GF-D8 (cell line): ENCODE results near the gene STRIP2.

Experiments
- DNase-seq: peaks from one replicate; lab custom pipeline; 2025; lab: John Stamatoyannopoulos, UW

Gene STRIP2

DNA sequence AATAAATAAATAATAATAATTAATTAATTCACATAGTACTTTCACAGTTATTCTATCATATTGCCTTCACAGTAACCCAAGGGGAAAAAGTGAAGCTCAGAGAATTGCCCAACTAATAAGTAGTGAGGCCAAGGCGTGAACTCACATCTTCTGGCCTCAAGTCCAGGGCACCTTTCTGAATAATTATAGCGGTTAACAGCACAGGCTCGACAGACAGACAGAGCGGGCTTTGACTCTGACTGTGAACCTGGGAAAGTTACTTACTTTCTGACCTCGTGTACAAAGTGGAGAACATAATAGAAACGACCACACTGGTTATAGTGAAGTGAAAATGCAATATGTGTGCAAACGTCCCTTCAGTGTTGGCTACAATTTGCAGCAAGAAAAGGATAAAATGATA lies 62.4 kb downstream of the STRIP2 start:
- no peak for DNase-seq

DNA sequence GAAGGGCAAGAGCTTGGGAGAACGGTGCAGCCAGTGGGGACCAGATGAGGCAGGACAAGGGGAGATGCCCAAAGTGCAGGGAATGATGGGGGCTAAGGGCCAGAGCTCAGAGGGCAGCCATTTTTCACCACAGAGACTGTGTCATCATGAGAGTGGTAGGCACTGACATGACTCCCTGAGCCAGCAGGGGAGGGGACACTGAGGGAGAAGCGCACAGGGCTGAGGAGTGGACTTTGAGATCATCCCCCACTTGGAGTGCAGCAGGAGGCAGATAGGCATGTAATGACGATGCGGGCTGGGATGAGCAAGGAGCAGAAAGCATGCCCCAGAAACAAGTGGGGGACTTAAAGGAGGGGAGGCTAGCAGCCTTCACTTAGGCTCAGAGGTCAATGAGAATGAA lies 62.9 kb downstream of the STRIP2 start:
- no peak for DNase-seq

GRCh38 chr7:129498021-129498420 lies 63.8 kb downstream of the STRIP2 start:
- DNase-seq = no peak

- DNase-seq = no peak
Observed at GRCh38 chr7:129499999-129500398, 65.8 kb downstream of the STRIP2 start.

DNA sequence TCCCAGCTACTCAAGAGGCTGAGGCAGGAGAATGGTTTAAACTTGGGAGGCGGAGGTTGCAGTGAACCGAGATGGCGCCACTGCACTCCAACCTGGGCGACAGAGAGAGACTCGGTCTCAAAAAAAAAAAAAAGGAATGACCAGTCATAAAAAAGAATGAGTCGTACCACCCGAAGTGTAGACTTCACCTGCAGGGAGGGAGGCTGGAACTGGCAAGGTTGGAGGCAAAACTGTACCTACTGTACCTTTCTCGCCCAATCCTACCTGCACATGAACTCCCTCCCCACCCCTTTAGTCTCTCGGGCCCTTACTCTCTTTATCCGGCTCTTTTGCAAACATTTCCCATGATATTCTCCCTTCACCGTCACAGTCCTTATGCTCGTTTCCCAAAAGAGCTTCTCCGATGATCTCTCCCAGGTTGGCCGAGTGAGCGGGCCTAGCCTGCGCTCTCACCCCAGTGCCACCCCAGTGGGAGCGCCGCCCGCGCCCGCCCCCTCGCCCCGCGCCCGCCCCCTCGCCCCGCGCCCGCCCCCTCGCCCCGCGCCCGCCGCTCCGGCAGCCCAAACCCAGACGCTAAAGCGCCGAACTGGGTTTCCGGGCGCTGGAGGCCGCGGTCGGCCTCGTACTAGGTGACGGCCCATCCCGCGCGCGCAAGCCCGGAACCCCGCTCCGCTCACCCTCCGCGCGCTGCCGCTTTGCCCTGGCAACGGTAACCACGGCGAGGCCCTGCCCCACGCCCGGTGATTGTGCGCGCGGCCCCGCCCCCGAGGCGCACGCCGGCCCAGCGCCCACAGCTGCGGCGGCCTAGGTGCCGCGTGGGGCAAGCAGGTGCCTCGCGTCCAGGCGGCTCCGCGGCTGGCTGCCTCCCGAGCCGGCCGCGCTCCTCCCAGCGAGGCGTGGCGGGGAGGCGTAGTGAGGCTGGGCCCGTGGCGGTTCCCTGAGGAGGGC lies 67.8 kb downstream of the STRIP2 start, which contains the start of gene SMKR1:
Gene SMKR1 (plus strand): TSS at position 772 of the 948 bp plus-strand sequence. CDS start 294 bp downstream, outside the sequence.
- DNase-seq = peak; percentile 7

- no peak for DNase-seq
Observed at GRCh38 chr7:129502708-129503685, 68.8 kb downstream of the STRIP2 start.

DNA sequence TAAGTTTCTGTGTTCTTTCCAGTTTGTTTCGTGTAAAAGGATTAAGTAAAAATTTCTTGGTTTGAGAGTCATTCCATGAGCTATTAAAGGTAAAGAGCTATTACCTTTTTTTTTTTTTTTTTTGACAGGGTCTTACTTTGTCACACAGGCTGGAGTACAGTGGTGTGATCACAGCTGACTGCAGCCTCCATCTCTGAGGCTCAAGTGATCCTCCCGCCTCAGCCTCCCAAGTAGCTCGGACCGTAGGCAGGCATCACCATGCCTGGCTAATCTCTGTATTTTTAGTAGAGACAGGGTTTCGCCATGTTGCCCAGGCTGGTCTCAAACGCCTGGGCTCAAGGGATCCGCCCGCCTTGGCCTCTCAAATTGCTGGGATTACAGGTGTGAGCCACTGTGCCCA lies 69.5 kb downstream of the STRIP2 start:
- no peak for DNase-seq

DNA sequence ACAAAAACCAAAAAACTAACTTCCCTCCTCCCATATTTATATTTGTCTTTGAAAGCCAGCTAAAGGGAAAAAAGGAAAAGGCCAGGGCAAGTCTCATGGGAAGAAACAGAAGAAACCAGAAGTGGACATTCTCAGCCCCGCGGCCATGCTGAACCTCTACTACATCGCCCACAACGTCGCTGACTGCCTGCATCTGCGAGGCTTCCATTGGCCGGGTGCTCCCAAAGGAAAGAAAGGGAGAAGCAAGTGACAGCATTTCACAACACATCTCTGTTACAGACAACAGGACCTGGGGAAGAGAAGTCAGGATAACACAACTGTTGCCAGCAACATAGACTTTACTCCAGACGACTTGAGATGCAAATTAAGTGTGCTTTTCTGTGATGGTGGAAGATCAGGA lies 78.0 kb downstream of the STRIP2 start:
- DNase-seq = no peak

DNA sequence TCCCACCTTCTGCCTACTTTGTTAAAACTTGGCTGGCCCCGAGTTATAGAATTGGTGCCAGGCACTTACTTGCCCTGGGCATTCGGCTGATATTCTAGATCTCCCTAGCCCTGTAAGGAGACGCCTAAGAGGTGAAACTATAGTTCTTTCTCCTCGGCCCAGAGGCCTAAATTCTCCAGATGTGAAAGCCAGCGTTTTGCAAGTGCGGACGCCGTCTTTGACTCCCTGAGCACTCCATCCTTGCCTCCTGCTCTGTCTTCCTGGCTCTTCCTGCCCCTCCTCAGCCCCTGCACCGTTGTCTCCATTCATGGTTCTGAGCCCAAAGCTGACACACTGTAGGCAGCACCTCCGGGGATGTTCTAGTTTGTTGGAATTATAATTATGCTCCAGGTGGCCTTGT lies 79.3 kb downstream of the STRIP2 start:
- no peak for DNase-seq

- DNase-seq = no peak
Observed at GRCh38 chr7:129514683-129515082, 80.5 kb downstream of the STRIP2 start.

GRCh38 chr7:129515381-129515780 lies 81.1 kb downstream of the STRIP2 start:
- DNase-seq = no peak

GRCh38 chr7:129517931-129518330 lies 83.7 kb downstream of the STRIP2 start:
- no peak for DNase-seq

DNA sequence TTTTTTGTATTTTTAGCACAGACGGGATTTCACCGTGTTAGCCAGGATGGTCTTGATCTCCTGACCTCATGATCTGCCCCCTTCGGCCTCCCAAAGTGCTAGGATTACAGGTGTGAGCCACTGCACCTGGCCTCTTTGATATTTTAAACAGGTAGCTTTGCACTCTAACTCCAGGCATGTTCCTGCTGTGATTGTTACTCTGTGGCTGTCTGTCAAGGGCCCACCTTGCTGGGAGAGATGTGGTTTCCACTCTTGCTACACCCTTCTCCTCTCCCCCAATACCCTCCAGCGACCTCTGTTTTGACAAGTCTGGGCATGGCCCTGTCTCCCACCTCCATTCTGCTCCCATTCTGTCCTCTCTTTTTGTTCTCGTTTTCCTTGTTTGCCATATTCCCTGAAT lies 85.2 kb downstream of the STRIP2 start:
- no peak for DNase-seq

DNA sequence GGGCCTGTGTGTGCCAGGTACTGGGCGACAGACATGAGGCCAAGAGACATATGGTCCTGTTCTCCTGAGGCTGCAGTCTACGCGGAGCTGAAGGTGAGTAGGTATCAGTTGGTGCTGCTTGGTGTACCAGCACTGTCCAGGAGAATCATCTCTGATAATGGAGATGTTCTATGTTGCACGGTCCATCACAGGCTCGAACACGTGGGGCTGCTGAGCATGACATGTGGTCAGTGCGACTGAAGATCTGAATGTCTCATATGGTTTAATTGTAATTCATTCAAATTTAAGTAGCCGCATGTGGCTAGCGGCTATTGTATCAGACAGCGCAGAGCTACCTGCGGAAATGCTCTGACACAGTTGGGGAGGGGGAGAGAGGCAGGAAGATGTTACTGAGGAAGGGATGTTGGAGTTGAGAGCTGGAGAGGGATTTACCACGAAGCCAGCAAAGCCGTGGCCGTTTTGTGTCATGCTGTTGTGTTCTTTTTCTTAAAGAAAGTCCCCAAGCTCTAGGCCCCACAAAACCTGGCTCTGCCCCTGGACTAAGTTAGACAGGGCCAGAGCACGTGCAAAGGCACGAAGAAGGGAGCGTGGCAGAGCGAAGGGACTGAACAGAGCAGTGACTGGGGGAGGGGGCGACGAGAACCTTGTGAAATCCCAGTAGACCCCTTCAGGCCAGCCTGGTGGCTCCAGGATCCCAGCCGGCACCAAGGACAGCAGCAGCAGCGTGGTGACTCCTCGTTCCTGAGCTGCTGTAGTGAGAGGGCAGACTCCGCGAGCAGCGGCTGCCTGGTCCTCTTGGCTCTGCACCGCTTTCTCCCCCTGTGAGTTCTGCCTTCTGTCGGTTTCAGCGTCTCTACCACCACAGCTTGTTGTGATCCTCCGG lies 88.1 kb downstream of the STRIP2 start:
- no peak for DNase-seq

GRCh38 chr7:129522971-129523340 lies 88.7 kb downstream of the STRIP2 start:
- no peak for DNase-seq

DNA sequence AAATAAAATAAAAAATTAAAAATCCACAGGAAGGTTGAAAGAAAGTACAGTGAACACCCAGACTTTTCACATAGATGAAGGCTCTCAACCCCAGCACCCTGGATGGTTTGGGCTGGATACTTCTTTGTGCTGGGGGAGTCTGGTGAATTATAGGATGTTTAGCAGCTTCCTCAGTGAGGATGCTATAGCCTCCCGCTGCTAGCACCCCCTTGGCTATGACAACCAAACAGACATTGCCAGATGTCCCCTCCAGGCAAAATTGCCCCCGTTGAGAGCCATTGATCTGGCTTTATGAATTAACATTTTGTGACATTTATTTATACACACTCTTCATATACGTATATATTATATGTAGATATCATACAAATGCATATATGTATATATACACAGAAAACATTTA lies 89.7 kb downstream of the STRIP2 start:
- no peak for DNase-seq

- peak; percentile 8 for DNase-seq
Observed at GRCh38 chr7:129524405-129524804, 90.2 kb downstream of the STRIP2 start.

GRCh38 chr7:129525225-129525862 lies 91.1 kb downstream of the STRIP2 start:
- no peak for DNase-seq

DNA sequence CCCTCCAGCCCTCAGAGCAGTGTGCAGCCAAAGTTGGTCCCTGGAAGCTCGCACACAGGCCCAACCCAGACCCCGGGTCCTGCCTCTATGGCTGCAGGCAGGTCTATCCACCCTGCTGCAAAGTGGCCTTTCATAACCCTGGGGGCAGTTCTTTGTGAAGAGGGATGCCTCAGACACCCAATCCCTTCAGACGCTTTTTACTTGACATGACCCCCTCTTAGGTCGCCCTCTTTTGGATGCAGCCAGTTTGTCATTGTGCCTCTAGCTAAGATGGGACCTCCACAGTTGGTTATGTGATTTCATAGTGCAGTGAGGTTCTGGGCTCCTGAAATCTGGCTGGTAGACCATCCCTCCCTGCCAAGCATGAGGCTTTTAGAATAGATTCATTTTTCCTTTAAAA lies 95.4 kb downstream of the STRIP2 start:
- DNase-seq = no peak

DNA sequence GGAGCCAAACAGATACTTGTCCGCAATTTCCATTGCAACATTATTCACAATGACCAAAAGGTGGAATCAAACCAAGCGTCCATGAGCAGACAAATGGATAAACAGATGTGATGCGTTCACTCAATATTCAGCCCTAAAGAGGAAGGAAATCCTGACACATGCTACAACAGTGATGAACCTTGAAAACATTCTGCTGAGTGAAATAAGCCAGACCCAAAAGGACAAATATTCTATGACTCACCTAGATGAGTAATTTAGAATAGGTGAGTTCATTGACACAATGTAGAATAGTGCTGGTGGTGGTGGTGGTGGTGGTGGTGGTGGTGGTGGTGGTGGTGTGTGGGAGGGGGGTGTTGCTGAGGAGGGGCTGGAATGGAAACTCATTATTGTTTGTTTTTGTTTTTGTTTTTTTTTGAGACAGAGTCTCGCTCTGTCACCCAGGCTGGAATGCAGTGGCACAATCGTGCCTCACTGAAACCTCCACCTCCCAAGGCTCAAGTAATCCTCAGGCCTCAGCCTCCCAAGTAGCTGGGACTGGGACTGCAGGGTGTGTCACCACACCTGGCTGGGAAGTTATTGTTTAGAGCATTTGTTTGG lies 96.7 kb downstream of the STRIP2 start:
- no peak for DNase-seq

DNA sequence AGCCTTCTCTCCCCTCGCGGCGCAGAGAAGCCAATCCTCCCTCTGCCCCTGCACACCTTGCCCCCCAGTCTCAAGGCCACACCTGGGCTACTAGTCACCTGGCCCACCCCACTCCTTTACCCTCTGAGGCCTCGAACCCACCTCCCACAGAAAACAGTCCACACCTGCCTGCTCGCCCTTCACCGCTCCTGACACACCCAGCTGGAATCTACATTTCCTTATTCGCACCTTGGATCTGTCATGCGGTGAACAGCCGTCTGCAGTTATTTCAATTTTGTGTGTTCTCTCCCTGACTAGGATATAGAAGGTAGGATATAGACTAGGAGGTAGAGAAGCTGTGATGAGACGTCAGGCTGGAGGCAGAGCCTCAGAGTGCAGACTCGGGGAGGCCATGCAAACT lies 97.5 kb downstream of the STRIP2 start:
- DNase-seq = no peak
